Measurements from ENCODE around the gene ZNF783. TPM values are rescaled to one million over a fixed set of nuclear protein-coding genes. Genes with fewer than 3 reads are reported as not detected.

Gene ZNF783
- total and polyA plus RNA-seq, 2 of the 8 experiments (the other 6 are each of a cell fraction or from before 2014, with no cell fraction given) = 7.3 to 8.2 TPM

DNA sequence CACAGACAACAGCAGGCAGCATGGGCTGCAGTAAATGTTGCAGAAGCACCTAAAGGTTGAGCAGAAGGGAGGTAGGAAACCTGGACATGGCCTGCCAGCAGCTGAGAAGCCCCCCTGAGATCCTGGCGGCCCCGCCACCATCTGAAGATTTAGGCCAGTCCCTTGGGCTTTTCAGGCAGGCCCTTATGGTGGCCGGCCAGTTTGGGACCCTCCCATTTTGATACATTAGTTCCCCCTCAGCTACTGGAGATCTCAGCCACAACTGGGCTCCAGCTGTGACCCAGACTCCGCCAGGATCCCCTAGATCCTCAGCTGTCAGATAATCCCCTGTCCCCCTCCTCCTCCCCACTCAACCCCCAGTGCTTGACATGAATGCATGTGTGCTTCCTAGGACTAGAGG lies 34.4 kb downstream of the ZNF783 start:
- DNase-seq (ENCODE audit: low read depth in 1 of 2, low spot score in 2 of 2) (no peak), FAIRE-seq (no peak)
- WGBS, 2 experiments (ENCODE audit: extremely low coverage in 1 of 2, insufficient coverage in 1 of 2, insufficient read length in 1 of 2, insufficient replicate concordance in 2 of 2, low coverage in 1 of 2, low lambda C conversion rate in 2 of 2, missing lambda C conversion rate in 1 of 2) = 92% methylated on average over 2 of the region's 4 CpGs; no CpG with 5 or more reads in 1 of the 2 experiments
- no peaks in the 10 kb centered on the region for H3K27me3 ChIP-seq (replicated peaks in 1 of 4; ENCODE audit: control insufficient read depth in 3 of 4, extremely low read depth in 1 of 4, insufficient read depth in 3 of 4, low read length in 3 of 4)
- no peak overlapping the region for H3K14ac ChIP-seq (ENCODE audit: insufficient read length)
- no peak overlapping the region for H3K18ac ChIP-seq (ENCODE audit: extremely low read depth, low read length)
- H3K9ac ChIP-seq (replicated peaks in 1 of 4; ENCODE audit: extremely low read depth in 1 of 4, low read depth in 3 of 4, low read length in 3 of 4) = no peak overlapping the region
- H3K56ac ChIP-seq (replicated peaks; ENCODE audit: insufficient read length, low read depth, low read length) = no peak overlapping the region
- H3K4me1 ChIP-seq (replicated peaks in 1 of 4; ENCODE audit: control insufficient read depth in 3 of 4, insufficient read depth in 4 of 4, low read length in 3 of 4) = 0 out of 7 replicates have a peak, but pooled peaks cover 0 to 3% (median 0%) of the 10 kb centered on the region in 4 experiments
- H3K36me3 ChIP-seq (ENCODE audit: control insufficient read depth in 2 of 4, insufficient read depth in 4 of 4, low read length in 3 of 4) = no peaks in the 10 kb centered on the region
- H2BK12ac ChIP-seq (ENCODE audit: low read depth, low read length) = no peak overlapping the region
- H2BK15ac ChIP-seq (ENCODE audit: low read length) = no peak overlapping the region
- H4K8ac ChIP-seq (ENCODE audit: extremely low read depth, insufficient read depth, low read length) = no peak overlapping the region
- H3K79me2 ChIP-seq (ENCODE audit: control insufficient read depth in 1 of 2, insufficient read depth in 2 of 2, low read length in 2 of 2) = no peaks in the 10 kb centered on the region
- H2AK5ac ChIP-seq (ENCODE audit: low read depth, low read length) = no peak overlapping the region
- no peak overlapping the region for H2BK20ac ChIP-seq (ENCODE audit: low read length)
- no peak overlapping the region for H4K5ac ChIP-seq (ENCODE audit: insufficient read length, low read depth, low read length)
- no peak overlapping the region for H3K23ac ChIP-seq (ENCODE audit: insufficient read length)
- POLR2A ChIA-PET (ENCODE audit: partially characterized antibody) = no interaction called here
- no peak overlapping the region for H3K4me2 ChIP-seq (ENCODE audit: insufficient read depth in 1 of 2, low read depth in 2 of 2, low read length in 2 of 2)
- no peak overlapping the region for H3K4me3 ChIP-seq (ENCODE audit: extremely low read depth in 1 of 4, insufficient read depth in 2 of 4, low read depth in 3 of 4, low read length in 4 of 4)
- no peaks in the 10 kb centered on the region for H4K20me1 ChIP-seq (replicated peaks in 1 of 2; ENCODE audit: control insufficient read depth in 1 of 2, insufficient read depth in 2 of 2, low read length in 2 of 2)
- no peak overlapping the region for H2BK5ac ChIP-seq (ENCODE audit: low read depth, low read length)
- H2AFZ ChIP-seq (ENCODE audit: low read length) = no peak overlapping the region
- H3K27ac ChIP-seq (ENCODE audit: low read depth, low read length) = no peak overlapping the region
- peaks cover 0 to 6% of the 10 kb centered on the region in 2 experiments; a peak in 1 of 4 replicates for H3K9me3 ChIP-seq (ENCODE audit: insufficient read depth in 2 of 2, low read depth in 1 of 2, low read length in 1 of 2)
- no peak overlapping the region for H4K91ac ChIP-seq (replicated peaks; ENCODE audit: insufficient read length, low read length)
- CTCF ChIA-PET (ENCODE audit: partially characterized antibody) = interaction anchor here (0.9 to 2.3 kb wide), 4 partner anchors 14 to 110 kb away, joined by 3 to 7 read pairs (median 5); partner anchors contain the start of gene ZNF783
- no peaks in the 10 kb centered on the region for H3K79me1 ChIP-seq (ENCODE audit: low read depth, low read length)
- no peaks in the 10 kb centered on the region for H3K23me2 ChIP-seq (ENCODE audit: low read depth, low read length)
- H2BK120ac ChIP-seq (replicated peaks; ENCODE audit: low read depth, low read length) = no peak overlapping the region
- H3K4ac ChIP-seq (replicated peaks; ENCODE audit: insufficient read length, low read depth, low read length) = no peak overlapping the region
- TF ChIP-seq CHD1 (IDR thresholded peaks at IDR 0.05; ENCODE audit: low read depth, low read length) = no peak
- no peak for TF ChIP-seq RAD21 (IDR thresholded peaks at IDR 0.05 in 1 of 2, conservative IDR thresholded peaks at IDR 0.05 in 1 of 2; ENCODE audit: low read depth in 2 of 2, low read length in 2 of 2)
- TF ChIP-seq, protein P1, sequence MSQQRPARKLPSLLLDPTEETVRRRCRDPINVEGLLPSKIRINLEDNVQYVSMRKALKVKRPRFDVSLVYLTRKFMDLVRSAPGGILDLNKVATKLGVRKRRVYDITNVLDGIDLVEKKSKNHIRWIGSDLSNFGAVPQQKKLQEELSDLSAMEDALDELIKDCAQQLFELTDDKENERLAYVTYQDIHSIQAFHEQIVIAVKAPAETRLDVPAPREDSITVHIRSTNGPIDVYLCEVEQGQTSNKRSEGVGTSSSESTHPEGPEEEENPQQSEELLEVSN (IDR thresholded peaks at IDR 0.05) = no peak
- no peak for TF ChIP-seq JUN (IDR thresholded peaks at IDR 0.05; ENCODE audit: low read depth, low read length)
- no peak for TF ChIP-seq SUZ12 (IDR thresholded peaks at IDR 0.05; ENCODE audit: low read length)
- no peak for TF ChIP-seq SIN3A (conservative IDR thresholded peaks at IDR 0.05 in 1 of 2, IDR thresholded peaks at IDR 0.05 in 1 of 2; ENCODE audit: low read depth in 1 of 2, low read length in 2 of 2)
- TF ChIP-seq KDM5A (IDR thresholded peaks at IDR 0.05; ENCODE audit: low read length) = no peak
- TF ChIP-seq CTBP2 (IDR thresholded peaks at IDR 0.05; ENCODE audit: borderline replicate concordance, insufficient read depth, insufficient read length, low read length) = no peak
- TF ChIP-seq EGR1 (IDR thresholded peaks at IDR 0.05; ENCODE audit: borderline replicate concordance, low read depth, low read length) = no peak
- no peak for TF ChIP-seq KDM4A (IDR thresholded peaks at IDR 0.05; ENCODE audit: low read depth, low read length, severe bottlenecking)
- no peak for TF ChIP-seq SIRT6 (IDR thresholded peaks at IDR 0.05; ENCODE audit: low read length)
- no peak for TF ChIP-seq CBX5 (IDR thresholded peaks at IDR 0.05; ENCODE audit: low read depth, low read length)
- no peak for TF ChIP-seq SIX5 (IDR thresholded peaks at IDR 0.05; ENCODE audit: low read depth, low read length)

Data from H1 (cell line).